HG03575 (cell line): ENCODE measurements around the gene MAP2K3.

Experiments
- ATAC-seq: cut with Tn5 transposase; IDR thresholded peaks from one replicate; pipeline ENCODE4 v1.9.1; 2021; ENCODE audit not compliant: unreplicated experiment, insufficient number of reproducible peaks, low FRiP score; ENCODE audit errors: extremely low read depth

The MAP2K3 gene

GRCh38 chr17:21278450-21279197, 5.9 kb upstream of the MAP2K3 start:
- no peak for ATAC-seq

GRCh38 chr17:21279198-21279535, 5.3 kb upstream of the MAP2K3 start:
- ATAC-seq: no peak

- no peak for ATAC-seq
Measured at GRCh38 chr17:21279582-21279981, 4.9 kb upstream of the MAP2K3 start.

- ATAC-seq: no peak
Measured at GRCh38 chr17:21280081-21280518, 4.4 kb upstream of the MAP2K3 start.

- no peak for ATAC-seq
Measured at GRCh38 chr17:21282231-21282630, 2.3 kb upstream of the MAP2K3 start.

- ATAC-seq: no peak
Measured at GRCh38 chr17:21282850-21283249, 1.7 kb upstream of the MAP2K3 start.

- no peak for ATAC-seq
Measured at GRCh38 chr17:21283482-21284318, 811 bp upstream of the MAP2K3 start.

GRCh38 chr17:21285164-21286065, 904 bp downstream of the MAP2K3 start:
- no peak for ATAC-seq

- no peak for ATAC-seq
Measured at GRCh38 chr17:21286066-21286770, 1.7 kb downstream of the MAP2K3 start.

GRCh38 chr17:21286909-21287702, 2.6 kb downstream of the MAP2K3 start:
- no peak for ATAC-seq

GRCh38 chr17:21287703-21288449, 3.4 kb downstream of the MAP2K3 start:
- no peak for ATAC-seq

GRCh38 chr17:21288571-21289017, 4.1 kb downstream of the MAP2K3 start:
- ATAC-seq: no peak

- ATAC-seq: no peak
Measured at GRCh38 chr17:21289175-21289901, 4.8 kb downstream of the MAP2K3 start.

GRCh38 chr17:21289902-21290571, 5.5 kb downstream of the MAP2K3 start:
- ATAC-seq: no peak

- ATAC-seq: no peak
Measured at GRCh38 chr17:21291357-21291756, 6.8 kb downstream of the MAP2K3 start.

- no peak for ATAC-seq
Measured at GRCh38 chr17:21291862-21292261, 7.4 kb downstream of the MAP2K3 start.
